MCF 10A (cell line): ENCODE results near the gene SOX12. TPM values are rescaled to one million over a fixed set of nuclear protein-coding genes. Genes with fewer than 3 reads are reported as not detected.

Source experiments
- BruUV-seq: library from RNA; stranded (reverse); fragments of 400-500 nt; replicated peaks from 2 replicates; lab custom pipeline; 2021; lab: Mats Ljungman, UMichigan
- CTCF ChIA-PET: fragments of 300-600 bp; sonication (Branson Sonifier 250); formaldehyde crosslinking; extraction: SDS; loops from one replicate; lab custom pipeline; 2021; ENCODE audit warnings: antibody characterized with exemption, inconsistent platforms; lab: Yijun Ruan, JAX
- POLR2A ChIA-PET: fragments of 300-600, 350-650 bp; sonication (Branson Sonifier 250); formaldehyde crosslinking; extraction: SDS; loops from one replicate; lab custom pipeline; 2020; ENCODE audit warnings: antibody characterized with exemption, inconsistent platforms; lab: Yijun Ruan, JAX
- DNase-seq: peaks from one replicate; pipeline ENCODE4 v3.0.0-alpha.2; 2018; ENCODE audit not compliant: unreplicated experiment
- H3K27ac Mint-ChIP-seq: one replicate; pipeline ENCODE4 v1.8.0; 2022; ENCODE audit warnings: mild to moderate bottlenecking, low read depth, mixed read lengths; ENCODE audit not compliant: unreplicated experiment
- H3K27me3 Mint-ChIP-seq: one replicate; pipeline ENCODE4 v1.8.0; 2022; ENCODE audit warnings: mixed read lengths; ENCODE audit not compliant: insufficient read depth, unreplicated experiment
- H3K36me3 Mint-ChIP-seq: one replicate; pipeline ENCODE4 v1.8.0; 2022; ENCODE audit warnings: mild to moderate bottlenecking, moderate library complexity, mixed read lengths; ENCODE audit not compliant: insufficient read depth, unreplicated experiment
- H3K4me1 Mint-ChIP-seq: one replicate; pipeline ENCODE4 v1.8.0; 2022; ENCODE audit warnings: mixed read lengths; ENCODE audit not compliant: insufficient read depth, unreplicated experiment
- H3K4me3 Mint-ChIP-seq: one replicate; pipeline ENCODE4 v1.8.0; 2022; ENCODE audit warnings: mild to moderate bottlenecking, moderate library complexity, mixed read lengths; ENCODE audit not compliant: unreplicated experiment
- H3K9me3 Mint-ChIP-seq: one replicate; pipeline ENCODE4 v1.8.0; 2022; ENCODE audit warnings: mixed read lengths; ENCODE audit not compliant: unreplicated experiment
- CTCF ChIP-seq: fragments of 200-600 bp; IDR thresholded peaks from one replicate; pipeline ENCODE4 v1.8.0; 2022; ENCODE audit warnings: antibody characterized with exemption, mild to moderate bottlenecking; ENCODE audit not compliant: unreplicated experiment
- intact Hi-C: fragments of 100-400 bp; cut with micrococcal nuclease; formaldehyde crosslinking; loops from 2 replicates; pipeline ENCODE4 v1.14.1; 2022
- total RNA-seq: library from RNA; stranded (reverse); gene quantifications from 2 replicates; pipeline ENCODE4 v1.2.3, GENCODE V29; 2022

Gene SOX12
- total RNA-seq, 1 experiment from 2014 or later: 17.6 TPM

GRCh38 chr20:286508-286907 lies 38.8 kb upstream of the SOX12 start:
- ChIA-PET POLR2A (no interaction called here), CTCF (no interaction called here)
- peaks cover 9% of the 10 kb centered on the region for H3K4me1 Mint-ChIP-seq
- no peaks in the 10 kb centered on the region for H3K36me3 Mint-ChIP-seq
- no peaks in the 10 kb centered on the region for H3K9me3 Mint-ChIP-seq
- intact Hi-C loops: no loop called here
- BruUV-seq: no TSS peak
- no peak for DNase-seq
- H3K4me3 Mint-ChIP-seq: no peak overlapping the region
- H3K27ac Mint-ChIP-seq: no peak overlapping the region
- TF ChIP-seq CTCF: no peak
- no peaks in the 10 kb centered on the region for H3K27me3 Mint-ChIP-seq

- intact Hi-C loops: no loop called here
- POLR2A ChIA-PET: interaction anchor here (1.0 to 3.3 kb wide), 3 partner anchors 9 to 35 kb away, joined by 4 to 32 read pairs (median 8); partner anchors contain the start of gene SOX12
- no peaks in the 10 kb centered on the region for H3K9me3 Mint-ChIP-seq
- no peaks in the 10 kb centered on the region for H3K36me3 Mint-ChIP-seq
- H3K4me3 Mint-ChIP-seq: no peak overlapping the region
- no TSS peak for BruUV-seq
- peaks cover 9% of the 10 kb centered on the region for H3K4me1 Mint-ChIP-seq
- H3K27me3 Mint-ChIP-seq: no peaks in the 10 kb centered on the region
- H3K27ac Mint-ChIP-seq: no peak overlapping the region
- no peak for DNase-seq
- TF ChIP-seq CTCF: no peak
- CTCF ChIA-PET: interaction anchor here (0.7 kb wide), 1 partner anchor 53 kb away, joined by 3 read pairs; no protein-coding TSS in a partner anchor
These were observed 36.2 kb upstream of the SOX12 start for GRCh38 chr20:288956-289692.

GRCh38 chr20:289693-290083 lies 35.7 kb upstream of the SOX12 start:
- no peak overlapping the region for H3K27ac Mint-ChIP-seq
- H3K4me3 Mint-ChIP-seq: no peak overlapping the region
- peaks cover 9% of the 10 kb centered on the region for H3K4me1 Mint-ChIP-seq
- DNase-seq: no peak
- H3K27me3 Mint-ChIP-seq: no peaks in the 10 kb centered on the region
- CTCF ChIA-PET: interaction anchor here (0.7 kb wide), 1 partner anchor 53 kb away, joined by 3 read pairs; no protein-coding TSS in a partner anchor
- intact Hi-C loops: no loop called here
- no peaks in the 10 kb centered on the region for H3K9me3 Mint-ChIP-seq
- POLR2A ChIA-PET: interaction anchor here (1.0 to 3.3 kb wide), 3 partner anchors 9 to 35 kb away, joined by 4 to 32 read pairs (median 8); partner anchors contain the start of gene SOX12
- TF ChIP-seq CTCF: no peak
- H3K36me3 Mint-ChIP-seq: no peaks in the 10 kb centered on the region
- no TSS peak for BruUV-seq

- ChIA-PET POLR2A (interaction anchor here (1.0 to 3.3 kb wide), 3 partner anchors 8 to 34 kb away, joined by 4 to 32 read pairs (median 8); partner anchors contain the start of gene SOX12), CTCF (no interaction called here)
- H3K9me3 Mint-ChIP-seq: no peaks in the 10 kb centered on the region
- H3K36me3 Mint-ChIP-seq: no peaks in the 10 kb centered on the region
- TF ChIP-seq CTCF: peak; percentile 40
- H3K27me3 Mint-ChIP-seq: no peaks in the 10 kb centered on the region
- peaks cover 9% of the 10 kb centered on the region for H3K4me1 Mint-ChIP-seq
- intact Hi-C loops: no loop called here
- peak; percentile 93 for DNase-seq
- H3K27ac Mint-ChIP-seq: no peak within 1 kb of the TSS
- H3K4me3 Mint-ChIP-seq: no peak within 1 kb of the TSS
- BruUV-seq: no TSS peak
These were observed 35.1 kb upstream of the SOX12 start, which contains the start of gene C20orf96 for GRCh38 chr20:290084-290831. C20orf96 (minus strand) TSS chr20:290750; CDS start chr20:290610, 140 bp downstream.
